Measurements from ENCODE around the gene NIP7.

- no peak for TF ChIP-seq CTCF (IDR thresholded peaks at IDR 0.05)
- no peak for TF ChIP-seq POLR2A (IDR thresholded peaks at IDR 0.05)
Observed at GRCh38 chr16:69365901-69366300, 26.3 kb downstream of the NIP7 start.

Measured in uterus (tissue), 2 donors.